Neural crest cell (in vitro differentiated cells): ENCODE measurements around the gene PEX13. TPM values are rescaled to one million over a fixed set of nuclear protein-coding genes. Genes with fewer than 3 reads are reported as not detected.
"Not testable (repeated sequence)": the region's sequence is repeated elsewhere in the genome, so short reads cannot be mapped to it uniquely, and the experiment has no call there.

Source experiments
- DNase-seq: peaks from one replicate; pipeline ENCODE4 v3.0.0; 2021; ENCODE audit warnings: low read depth, mixed read lengths, low spot score
- H3K27ac Mint-ChIP-seq: one replicate; pipeline ENCODE4 v1.8.0; 2021; ENCODE audit warnings: mild to moderate bottlenecking, mixed read lengths; ENCODE audit not compliant: unreplicated experiment
- H3K27me3 Mint-ChIP-seq: 2 replicates; pipeline ENCODE4 v1.8.0; 2021; ENCODE audit warnings: low read depth, mild to moderate bottlenecking, mixed read lengths
- H3K36me3 Mint-ChIP-seq: 2 replicates; pipeline ENCODE4 v1.8.0; 2021; ENCODE audit warnings: low read depth, mild to moderate bottlenecking, mixed read lengths
- H3K4me1 Mint-ChIP-seq: 2 replicates; pipeline ENCODE4 v1.8.0; 2021; ENCODE audit warnings: mixed read lengths
- H3K4me3 Mint-ChIP-seq: one replicate; pipeline ENCODE4 v1.8.0; 2021; ENCODE audit warnings: mild to moderate bottlenecking, mixed read lengths
- H3K9me3 Mint-ChIP-seq: 2 replicates; pipeline ENCODE4 v1.8.0; 2021; ENCODE audit warnings: mixed read lengths
- CTCF ChIP-seq: fragments of 200-600 bp; sonication (generic); conservative IDR thresholded peaks from 2 replicates; pipeline ENCODE4 v1.5.0; 2021; ENCODE audit warnings: antibody characterized with exemption, mild to moderate bottlenecking
- total RNA-seq: library from RNA; stranded (reverse); gene quantifications from 2 replicates; pipeline ENCODE4 v1.2.1, GENCODE V29; 2021

PEX13 gene
- total RNA-seq, 1 donor from 2014 or later: 26.9 TPM

GRCh38 chr2:61029533-61029932 lies 12.0 kb downstream of the PEX13 start:
- H3K4me3 Mint-ChIP-seq: no peak overlapping the region
- TF ChIP-seq CTCF: no peak
- no peak for DNase-seq
- H3K36me3 Mint-ChIP-seq: peaks cover 24% of the 10 kb centered on the region
- H3K9me3 Mint-ChIP-seq: peaks cover 3% of the 10 kb centered on the region
- no peak overlapping the region for H3K27ac Mint-ChIP-seq
- H3K27me3 Mint-ChIP-seq: no peaks in the 10 kb centered on the region
- no peaks in the 10 kb centered on the region for H3K4me1 Mint-ChIP-seq

- not testable (repeated sequence) for H3K4me3 Mint-ChIP-seq, H3K27me3 Mint-ChIP-seq, H3K27ac Mint-ChIP-seq, DNase-seq, H3K4me1 Mint-ChIP-seq
- Mint-ChIP-seq H3K9me3 (peaks cover 18% of the 10 kb centered on the region), H3K36me3 (peaks cover 71% of the 10 kb centered on the region)
Measured at GRCh38 chr2:61034592-61034991, 17.1 kb downstream of the PEX13 start.

- not testable (repeated sequence) for H3K27ac Mint-ChIP-seq, H3K4me3 Mint-ChIP-seq, DNase-seq, H3K4me1 Mint-ChIP-seq, H3K27me3 Mint-ChIP-seq
- Mint-ChIP-seq H3K36me3 (peaks cover 81% of the 10 kb centered on the region), H3K9me3 (peaks cover 18% of the 10 kb centered on the region)
Measured at GRCh38 chr2:61036643-61037042, 19.1 kb downstream of the PEX13 start.

- H3K4me1 Mint-ChIP-seq: no peaks in the 10 kb centered on the region
- peaks cover 30% of the 10 kb centered on the region for H3K36me3 Mint-ChIP-seq
- H3K27me3 Mint-ChIP-seq: no peaks in the 10 kb centered on the region
- H3K9me3 Mint-ChIP-seq: peaks cover 6% of the 10 kb centered on the region
- TF ChIP-seq CTCF: no peak
- DNase-seq: no peak
- no peak overlapping the region for H3K4me3 Mint-ChIP-seq
- H3K27ac Mint-ChIP-seq: no peak overlapping the region
Measured at GRCh38 chr2:61042807-61043206, 25.3 kb downstream of the PEX13 start.

- no peak overlapping the region for H3K4me3 Mint-ChIP-seq
Measured at GRCh38 chr2:61044636-61045035, 27.1 kb downstream of the PEX13 start.

GRCh38 chr2:61045226-61045625 lies 27.7 kb downstream of the PEX13 start:
- H3K27ac Mint-ChIP-seq: no peak overlapping the region
- TF ChIP-seq CTCF: no peak
- H3K4me1 Mint-ChIP-seq: no peaks in the 10 kb centered on the region
- H3K4me3 Mint-ChIP-seq: no peak overlapping the region
- H3K9me3 Mint-ChIP-seq: no peaks in the 10 kb centered on the region
- peaks cover 15% of the 10 kb centered on the region for H3K36me3 Mint-ChIP-seq
- no peaks in the 10 kb centered on the region for H3K27me3 Mint-ChIP-seq
- no peak for DNase-seq

More at GRCh38 chr2:61044636-61045035, 27.1 kb downstream of the PEX13 start:
- H3K27me3 Mint-ChIP-seq: no peaks in the 10 kb centered on the region
- H3K27ac Mint-ChIP-seq: no peak overlapping the region
- TF ChIP-seq CTCF: no peak
- DNase-seq: no peak
- H3K36me3 Mint-ChIP-seq: peaks cover 19% of the 10 kb centered on the region
- no peaks in the 10 kb centered on the region for H3K4me1 Mint-ChIP-seq
- no peaks in the 10 kb centered on the region for H3K9me3 Mint-ChIP-seq

GRCh38 chr2:61045999-61046398 lies 28.5 kb downstream of the PEX13 start:
- H3K27ac Mint-ChIP-seq: no peak overlapping the region
- H3K4me3 Mint-ChIP-seq: no peak overlapping the region
- peaks cover 12% of the 10 kb centered on the region for H3K36me3 Mint-ChIP-seq
- no peak for TF ChIP-seq CTCF
- H3K27me3 Mint-ChIP-seq: no peaks in the 10 kb centered on the region
- no peaks in the 10 kb centered on the region for H3K9me3 Mint-ChIP-seq
- no peaks in the 10 kb centered on the region for H3K4me1 Mint-ChIP-seq
- no peak for DNase-seq
